Measurements from ENCODE around the gene RFNG. TPM values are rescaled to one million over a fixed set of nuclear protein-coding genes. Genes with fewer than 3 reads are reported as not detected.

The RFNG gene
- total RNA-seq, 1 donor from 2014 or later: 49.1 TPM

DNA sequence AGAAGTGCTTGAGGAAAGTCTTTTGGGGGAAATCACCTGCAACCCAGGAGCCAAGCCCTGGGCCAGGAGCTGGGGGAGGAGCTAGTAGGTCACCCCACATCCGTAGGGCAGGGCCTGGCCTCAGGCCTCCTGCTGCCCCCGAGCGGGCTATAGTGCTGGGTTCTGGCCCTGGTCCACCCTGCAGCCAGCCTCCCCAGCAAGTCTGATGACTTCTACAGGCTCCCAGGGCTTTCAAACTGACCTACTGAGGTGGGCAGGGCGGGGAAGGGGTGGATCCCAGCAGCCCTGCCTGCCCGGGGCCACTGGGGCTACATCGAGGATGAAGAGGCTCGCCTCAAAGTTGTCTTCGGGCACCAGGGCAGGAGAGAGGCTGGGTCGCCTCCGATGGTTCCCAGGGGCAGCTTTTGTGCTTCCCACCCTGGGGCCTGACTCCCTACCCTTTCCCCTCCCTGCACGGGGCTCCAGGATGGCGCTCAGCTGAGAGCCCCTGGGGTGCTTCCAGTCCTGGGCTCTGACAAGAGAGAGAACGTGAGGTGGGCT lies 33.9 kb downstream of the RFNG start:
- DNase-seq (ENCODE audit: extremely low read depth, low read depth, low spot score): no peak

DNA sequence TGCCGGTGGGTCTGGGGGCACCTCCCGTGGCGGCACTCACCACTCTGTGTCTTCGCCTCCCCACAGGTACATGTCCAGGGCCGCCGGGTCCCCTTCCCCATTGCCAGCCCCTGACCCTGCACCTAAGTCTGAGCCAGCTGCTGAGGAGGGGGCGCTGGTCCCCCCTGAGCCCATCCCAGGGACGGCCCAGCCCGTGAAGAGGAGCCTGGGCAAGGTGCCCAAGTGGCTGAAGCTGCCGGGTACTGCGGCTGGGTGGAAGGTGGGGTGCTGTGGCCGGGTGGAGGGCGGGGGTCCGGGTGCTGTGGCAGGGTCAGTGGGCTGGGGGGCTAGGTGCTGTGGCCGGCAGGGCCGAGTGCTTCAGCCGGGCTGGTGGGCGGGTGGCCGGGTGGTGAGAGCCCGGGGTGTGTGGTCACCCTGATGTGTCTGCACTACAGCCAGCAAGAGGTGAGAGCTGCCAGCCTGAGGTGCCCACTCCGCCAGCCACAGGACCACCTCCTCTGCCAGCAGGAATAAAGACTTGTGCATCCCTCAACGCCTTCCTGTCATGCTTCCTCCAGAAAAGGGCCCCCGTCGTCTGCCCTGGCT lies 34.6 kb downstream of the RFNG start:
- no peak for DNase-seq (ENCODE audit: extremely low read depth, low read depth, low spot score)

DNA sequence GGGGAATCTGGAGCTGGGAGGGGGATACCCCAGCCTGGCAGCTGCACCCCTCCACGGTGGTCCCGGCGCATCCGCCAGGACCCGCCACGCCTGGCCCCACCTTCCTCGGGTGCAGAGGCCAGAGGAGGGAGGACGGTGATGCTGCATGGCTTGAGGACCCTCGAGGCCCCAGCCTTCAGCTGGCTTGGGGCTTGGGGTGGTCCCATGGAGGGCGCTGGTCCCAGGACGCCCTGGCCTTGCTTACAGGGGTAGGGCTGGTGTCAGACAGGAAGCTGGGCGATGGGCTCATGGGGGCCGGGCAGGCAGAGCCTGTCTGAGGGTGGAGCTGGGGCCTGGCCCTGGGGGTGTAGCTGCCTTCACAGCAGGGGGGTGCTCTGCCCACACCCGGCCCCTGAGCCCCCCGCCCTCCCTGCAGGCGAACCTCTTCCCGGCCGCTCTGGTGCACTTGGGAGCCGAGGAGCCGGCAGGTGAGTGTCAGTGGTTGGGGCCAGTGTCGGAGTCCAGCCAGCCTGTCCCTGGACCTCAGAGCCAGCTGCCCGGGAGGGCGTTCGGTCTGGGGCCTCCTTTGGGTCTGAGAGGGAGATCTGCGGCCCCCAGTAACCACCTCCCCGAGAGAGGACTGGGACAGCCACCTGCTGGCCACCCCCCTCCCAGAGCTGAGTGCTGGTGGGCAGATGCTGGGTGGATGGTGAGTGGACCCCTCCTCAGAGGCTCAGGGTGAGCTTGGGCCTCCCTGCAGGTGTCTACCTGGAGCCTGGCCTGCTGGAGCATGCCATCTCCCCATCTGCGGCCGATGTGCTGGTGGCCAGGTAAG lies 35.3 kb downstream of the RFNG start:
- DNase-seq (ENCODE audit: extremely low read depth, low read depth, low spot score): no peak

DNA sequence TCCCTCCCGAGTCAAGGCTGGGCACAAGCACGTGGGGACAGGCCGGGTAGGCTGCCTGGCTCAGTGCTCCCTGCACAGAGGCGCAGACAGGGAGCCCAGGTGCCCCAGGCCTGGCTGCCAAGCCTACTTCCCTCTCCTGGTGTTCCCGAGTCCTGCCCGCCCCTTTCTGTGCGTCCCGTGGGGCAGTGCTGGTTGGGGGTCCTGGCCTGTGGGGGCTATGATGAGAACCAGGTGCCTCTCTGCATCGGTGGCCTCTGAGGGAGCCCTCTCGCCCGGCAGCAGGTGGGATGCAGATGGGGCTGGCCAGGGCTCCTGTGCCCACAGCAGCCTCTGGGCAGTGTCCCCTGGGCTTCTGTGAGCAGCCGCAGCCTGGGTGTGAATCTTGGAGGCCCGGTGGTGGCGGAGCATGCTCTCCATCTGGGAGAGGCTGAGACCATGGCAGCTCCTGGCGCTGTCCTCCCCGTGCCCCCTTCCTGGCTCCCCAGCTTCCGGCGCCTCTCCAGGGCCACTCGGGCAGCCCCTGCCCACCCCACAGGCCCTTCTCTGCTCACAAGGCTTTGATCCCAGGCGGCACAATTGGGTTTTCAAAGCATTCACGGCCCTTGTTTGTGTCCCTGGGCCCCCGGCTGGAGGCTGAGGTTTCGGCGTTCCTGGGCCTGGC lies 36.2 kb downstream of the RFNG start:
- DNase-seq (ENCODE audit: extremely low read depth, low read depth, low spot score): no peak

DNA sequence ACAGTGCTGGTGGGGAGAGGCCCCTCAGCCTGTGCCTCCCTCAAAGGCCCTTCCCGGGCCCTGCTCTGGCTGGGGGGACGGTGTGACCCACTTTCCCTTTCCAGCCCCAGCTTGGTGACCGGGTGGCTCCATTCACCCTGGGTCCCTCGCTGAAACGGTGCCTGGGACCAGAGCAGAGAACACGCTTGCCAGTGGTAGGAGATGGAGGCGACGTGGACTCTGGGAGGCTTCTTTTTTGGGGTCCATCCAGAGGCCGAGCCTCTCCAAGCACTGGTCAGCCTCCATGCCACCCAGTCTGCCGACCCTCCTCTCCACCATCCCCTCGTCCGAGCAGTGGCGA lies 36.7 kb downstream of the RFNG start:
- DNase-seq (ENCODE audit: extremely low read depth, low read depth, low spot score): no peak

DNA sequence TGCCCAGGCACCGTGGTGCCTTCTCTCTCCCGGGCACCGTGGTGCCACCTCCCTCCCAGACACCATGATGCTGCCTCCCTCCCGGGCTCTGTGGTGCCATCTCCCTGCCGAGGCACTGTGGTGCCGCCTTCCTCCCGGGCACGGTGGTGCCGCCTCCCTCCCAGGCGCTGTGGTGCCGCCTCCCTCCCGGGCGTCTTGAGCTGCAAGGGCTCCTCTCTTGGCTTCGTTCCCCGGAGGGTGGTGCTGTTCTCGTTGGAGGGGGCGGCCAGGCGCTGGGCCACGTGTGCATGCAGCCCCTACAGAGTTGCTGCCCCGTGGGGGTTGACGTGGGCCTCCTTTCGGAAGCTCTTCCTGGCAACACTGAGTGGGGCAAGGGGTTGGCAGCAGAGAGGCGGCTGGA lies 37.2 kb downstream of the RFNG start:
- no peak for DNase-seq (ENCODE audit: extremely low read depth, low read depth, low spot score)

DNA sequence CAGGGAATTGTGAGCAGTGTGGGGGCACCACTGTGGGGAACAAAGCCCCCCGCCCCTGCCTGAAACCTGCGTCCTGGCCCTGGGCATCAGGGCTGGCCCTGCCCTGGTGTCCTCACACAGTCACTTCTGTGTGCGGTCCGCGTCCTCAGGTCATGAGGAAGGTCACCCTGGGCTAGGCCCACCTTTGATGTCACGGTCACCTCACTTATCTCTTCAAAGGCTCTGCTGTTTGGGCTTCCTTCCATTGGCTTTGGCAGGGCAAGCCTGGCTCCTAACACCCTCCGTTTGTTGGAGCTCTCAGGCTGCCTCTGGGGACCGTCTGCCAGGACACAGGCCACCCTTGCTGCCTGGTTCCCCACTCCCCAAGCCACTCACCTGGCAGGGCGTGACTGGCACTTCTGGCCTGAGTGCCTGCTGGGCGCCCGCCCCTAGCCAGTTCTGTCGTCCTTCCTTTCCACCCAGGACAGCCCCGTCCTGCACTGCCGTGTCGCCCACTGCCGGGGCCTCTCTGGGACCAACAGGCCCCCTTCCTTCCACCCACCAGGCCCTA lies 37.8 kb downstream of the RFNG start:
- no peak for DNase-seq (ENCODE audit: extremely low read depth, low read depth, low spot score)

DNA sequence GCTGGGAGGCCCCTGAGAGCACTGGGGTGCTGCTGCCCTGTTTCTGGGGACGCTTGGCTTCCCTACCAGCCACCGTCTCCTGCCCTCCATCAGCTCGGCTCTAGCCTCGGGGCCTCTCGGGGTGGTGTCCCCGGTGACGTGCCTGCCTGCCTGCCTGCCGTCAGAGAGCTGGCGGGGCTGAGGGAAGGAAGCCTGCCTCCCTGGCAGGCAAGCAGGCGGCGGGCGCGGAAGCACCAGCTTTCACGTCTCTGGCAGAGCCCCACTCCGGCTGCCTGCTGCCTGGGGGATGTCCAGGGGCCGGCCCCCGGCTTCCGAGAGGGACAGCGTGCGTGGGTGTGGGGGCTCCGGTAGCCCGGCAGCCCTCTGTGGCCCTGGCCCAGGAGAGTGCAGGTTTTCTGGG lies 38.3 kb downstream of the RFNG start:
- no peak for DNase-seq (ENCODE audit: extremely low read depth, low read depth, low spot score)

DNA sequence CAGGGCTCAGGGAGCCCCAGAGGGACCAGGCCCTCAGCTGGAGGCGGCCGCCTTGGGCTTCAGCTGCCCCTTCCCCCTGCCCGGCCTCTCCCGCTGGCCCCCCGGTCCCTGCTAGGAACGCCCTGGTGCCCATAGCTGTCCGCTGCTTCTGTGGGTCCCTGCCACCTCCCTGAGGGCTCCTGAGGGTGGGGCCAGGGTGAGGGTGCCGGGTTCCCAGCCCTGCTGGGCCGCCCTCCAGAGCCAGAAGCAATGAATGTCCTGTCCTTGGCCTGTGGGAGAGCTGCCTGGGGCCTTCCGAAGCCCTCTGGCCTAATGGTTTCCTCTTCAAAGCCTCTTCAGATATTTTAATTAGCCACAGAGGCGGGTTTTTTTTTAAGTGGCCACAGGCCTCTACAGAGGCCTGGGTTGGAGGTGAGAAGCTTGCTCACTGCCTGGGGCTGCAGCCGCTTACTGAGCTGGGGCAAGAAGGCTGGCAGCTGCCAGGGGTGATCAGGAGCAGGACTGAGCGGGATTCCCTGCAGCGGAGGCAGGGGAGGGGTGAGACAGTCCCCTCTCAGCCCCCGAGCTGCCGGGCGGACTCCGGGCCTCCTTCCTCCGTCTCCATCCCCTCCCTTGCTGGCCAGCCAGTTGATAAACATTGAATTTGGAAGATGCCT lies 38.8 kb downstream of the RFNG start:
- no peak for DNase-seq (ENCODE audit: extremely low read depth, low read depth, low spot score)

DNA sequence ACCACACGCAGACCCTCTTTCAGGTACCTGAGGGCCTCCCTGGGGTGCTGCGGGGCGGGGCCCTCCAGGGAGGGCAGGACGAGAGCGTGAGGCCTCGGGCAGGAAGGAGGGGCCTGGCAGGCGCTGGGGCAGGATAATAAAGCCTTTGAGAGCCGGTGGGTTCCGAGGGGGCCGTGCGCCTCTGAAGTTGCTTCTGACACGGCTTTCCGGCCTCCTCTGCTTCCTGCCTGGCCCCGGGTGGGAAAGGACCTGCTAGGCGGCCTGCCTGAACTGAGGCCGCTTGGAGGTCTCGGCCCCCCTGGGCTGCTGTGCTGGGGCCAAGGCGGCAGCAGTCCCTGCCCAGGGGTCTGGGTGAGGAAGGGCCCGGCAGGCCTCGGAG lies 39.4 kb downstream of the RFNG start:
- DNase-seq (ENCODE audit: extremely low read depth, low read depth, low spot score): no peak

DNA sequence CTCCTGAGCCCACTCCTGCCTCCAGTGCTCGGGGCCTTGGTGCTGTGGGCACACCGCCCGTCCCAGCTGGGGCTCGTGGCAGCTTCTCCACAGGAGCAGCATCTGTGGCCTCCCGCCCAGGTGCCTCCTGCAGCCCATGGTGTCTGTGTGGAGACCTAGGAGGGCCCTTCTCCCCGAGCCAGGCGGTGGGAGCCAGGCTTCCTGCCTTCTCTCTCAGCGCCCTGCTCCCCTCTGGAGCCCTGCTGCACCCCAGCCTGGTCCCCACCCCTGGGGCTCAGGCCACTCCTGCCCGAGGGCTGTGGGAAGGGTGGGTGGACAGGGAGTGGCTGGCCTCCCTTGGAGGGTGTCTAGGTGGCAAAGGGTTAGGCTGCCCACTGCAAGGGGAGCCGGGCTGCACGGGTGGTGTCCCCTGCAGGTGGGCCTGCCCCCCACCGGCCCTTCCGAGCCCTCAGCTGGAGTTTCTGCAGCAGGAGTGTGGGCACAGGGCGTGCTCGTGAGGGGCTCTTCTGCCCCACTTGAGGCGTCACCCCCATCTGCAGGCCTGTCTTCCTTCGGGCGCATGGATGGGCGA lies 39.9 kb downstream of the RFNG start:
- no peak for DNase-seq (ENCODE audit: extremely low read depth, low read depth, low spot score)

DNA sequence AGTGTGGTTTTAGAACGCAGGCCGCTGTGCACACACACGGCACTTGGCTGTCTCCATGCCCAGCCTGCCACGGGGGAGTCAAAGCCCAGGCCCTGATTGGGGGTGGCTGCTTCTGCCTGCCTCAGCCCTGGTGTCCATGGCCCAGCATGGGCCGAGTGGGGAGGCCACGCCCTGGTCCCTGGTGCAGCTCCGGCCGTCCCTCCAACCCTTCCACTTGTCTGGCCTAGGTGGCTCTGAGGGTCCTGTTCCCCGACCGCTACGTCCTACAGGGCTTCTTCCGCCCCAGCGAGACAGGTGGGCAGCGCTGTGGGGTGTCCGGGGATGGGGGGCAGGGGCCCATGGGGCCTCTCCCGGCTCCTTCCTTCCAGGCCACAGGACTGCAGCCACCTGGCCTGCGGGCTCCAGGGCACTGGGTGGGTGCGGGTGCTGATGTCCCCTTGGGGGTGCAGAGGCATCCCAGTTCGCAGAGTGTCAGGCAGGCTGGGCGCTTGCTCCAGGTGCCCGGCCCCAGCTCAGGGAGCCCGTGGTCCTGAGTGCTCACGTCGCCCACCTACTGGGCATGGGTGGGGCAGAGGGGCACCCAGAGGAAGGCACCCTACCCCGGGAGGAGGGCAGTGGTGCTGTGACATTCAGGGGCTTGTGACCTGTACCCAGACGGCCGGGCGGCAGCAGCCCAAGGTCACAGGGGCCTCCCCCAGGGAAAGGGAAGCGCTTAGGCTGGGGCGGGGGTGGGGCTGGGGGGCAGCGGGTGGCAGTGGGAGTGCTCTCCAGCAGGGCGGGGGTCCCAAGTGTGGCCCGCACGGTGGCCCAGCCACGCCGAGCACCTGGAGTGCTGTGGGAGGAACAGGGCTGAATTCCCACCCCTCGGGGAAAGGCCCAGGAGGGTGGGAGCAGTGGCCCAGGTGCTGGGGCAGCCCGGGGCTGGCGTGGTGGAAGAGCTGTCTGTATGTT lies 40.8 kb downstream of the RFNG start:
- DNase-seq (ENCODE audit: extremely low read depth, low read depth, low spot score): no peak

DNA sequence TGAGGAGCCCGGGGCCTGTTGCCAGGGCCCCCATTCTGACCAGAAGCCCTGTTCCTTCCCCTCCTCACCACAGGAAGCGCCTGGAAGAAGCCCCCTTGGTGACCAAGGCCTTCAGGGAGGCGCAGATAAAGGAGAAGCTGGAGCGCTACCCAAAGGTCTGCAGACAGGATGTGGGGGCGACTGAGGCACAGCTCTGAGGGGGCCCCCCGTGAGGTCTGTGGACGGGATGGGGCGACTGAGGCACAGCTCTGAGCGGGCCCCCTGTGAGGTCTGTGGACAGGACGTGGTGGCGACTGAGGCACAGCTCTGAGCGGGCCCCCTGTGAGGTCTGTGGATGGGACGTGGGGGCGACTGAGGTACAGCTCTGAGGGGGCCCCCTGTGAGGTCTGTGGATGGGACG lies 42.2 kb downstream of the RFNG start:
- no peak for DNase-seq (ENCODE audit: extremely low read depth, low read depth, low spot score)

DNA sequence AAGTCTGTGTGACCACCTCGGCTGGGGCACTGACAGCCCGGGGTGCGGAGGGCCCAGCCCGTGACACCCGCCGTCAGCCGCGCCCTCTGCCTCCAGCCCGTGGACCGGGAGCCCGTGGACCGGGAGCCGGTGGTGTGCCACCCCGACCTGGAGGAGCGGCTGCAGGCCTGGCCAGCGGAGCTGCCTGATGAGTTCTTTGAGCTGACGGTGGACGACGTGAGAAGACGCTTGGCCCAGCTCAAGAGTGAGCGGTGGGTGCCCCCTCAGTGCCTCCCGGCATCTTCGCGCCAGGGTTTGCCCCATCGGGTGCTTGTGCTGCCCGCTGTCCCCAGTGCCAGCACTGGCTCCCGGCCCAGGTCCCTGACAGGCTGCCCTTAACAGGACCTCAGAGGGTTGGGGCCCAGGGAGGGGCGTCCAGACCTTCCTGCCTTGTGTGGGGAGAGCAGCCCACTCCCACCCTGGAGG lies 42.6 kb downstream of the RFNG start:
- no peak for DNase-seq (ENCODE audit: extremely low read depth, low read depth, low spot score)

DNA sequence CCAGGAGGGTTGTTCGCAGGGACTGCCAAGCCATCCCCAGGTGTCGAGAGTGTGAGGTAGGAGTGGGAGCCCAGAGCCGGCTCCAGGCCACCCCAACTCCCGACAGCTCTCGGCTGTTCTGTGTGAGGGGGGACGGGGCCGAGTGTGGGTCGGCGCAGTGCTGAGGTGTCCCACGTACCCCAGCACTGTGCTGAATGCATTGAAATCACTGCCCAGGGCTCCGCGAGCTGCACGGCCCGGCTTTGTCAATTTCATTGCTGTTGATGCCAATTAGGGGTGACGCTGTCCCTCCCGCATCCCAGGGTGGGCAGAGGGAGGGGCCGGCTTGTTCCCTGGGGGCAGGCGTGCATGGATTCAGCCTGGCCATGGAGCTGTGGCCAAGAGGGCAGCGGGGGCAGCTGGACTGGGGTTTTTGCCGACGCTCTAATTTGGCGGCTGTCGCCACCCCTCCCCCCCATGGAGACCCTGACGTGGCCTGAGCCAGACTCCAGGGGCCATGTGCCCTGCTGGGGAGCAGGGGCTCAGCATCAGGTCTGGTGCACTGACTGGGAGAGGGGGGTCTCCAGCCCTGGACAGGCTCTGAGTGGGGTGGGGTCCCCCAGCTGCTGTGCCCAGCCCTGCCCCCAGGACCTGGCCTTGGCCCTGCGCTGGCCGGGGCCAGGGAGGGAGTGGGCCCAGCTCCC lies 43.2 kb downstream of the RFNG start:
- no peak for DNase-seq (ENCODE audit: extremely low read depth, low read depth, low spot score)

DNA sequence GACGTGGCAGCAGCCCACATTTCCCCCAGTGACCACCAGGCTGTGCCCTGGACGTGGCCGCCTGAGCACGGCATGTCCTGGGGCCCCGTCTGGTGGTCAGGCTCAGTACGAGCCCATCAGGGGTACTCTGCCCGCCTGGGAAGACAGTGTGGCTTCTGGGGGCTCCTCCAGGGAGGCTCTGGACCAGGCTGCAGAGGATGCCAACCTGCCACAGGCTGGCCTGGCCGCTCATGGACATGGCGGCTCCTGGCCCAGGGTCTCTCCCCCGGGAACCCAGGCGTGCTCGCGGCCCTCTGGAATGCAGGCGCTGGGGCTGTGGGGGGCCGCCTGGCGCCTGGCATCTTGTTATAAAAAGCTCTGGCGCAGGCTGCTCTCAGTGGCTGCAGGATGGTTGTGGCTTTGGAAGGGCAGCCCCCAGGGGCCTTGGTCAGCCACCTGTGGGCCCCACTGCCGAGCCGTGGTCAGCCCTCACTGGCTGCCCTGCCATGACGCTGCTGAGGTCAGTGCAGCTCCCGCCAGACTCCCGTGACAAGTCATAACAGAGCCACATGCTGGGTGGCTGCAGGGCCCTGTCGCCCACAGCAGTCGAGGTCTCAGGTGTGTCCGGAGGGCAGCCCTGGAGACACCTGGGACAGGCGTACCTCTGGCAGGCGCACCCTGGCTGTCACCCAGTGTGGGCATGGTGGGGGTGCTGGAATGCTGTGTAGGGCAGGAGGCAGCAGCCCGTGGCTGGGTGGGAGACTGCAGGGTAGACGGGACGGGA lies 43.9 kb downstream of the RFNG start:
- no peak for DNase-seq (ENCODE audit: extremely low read depth, low read depth, low spot score)

DNA sequence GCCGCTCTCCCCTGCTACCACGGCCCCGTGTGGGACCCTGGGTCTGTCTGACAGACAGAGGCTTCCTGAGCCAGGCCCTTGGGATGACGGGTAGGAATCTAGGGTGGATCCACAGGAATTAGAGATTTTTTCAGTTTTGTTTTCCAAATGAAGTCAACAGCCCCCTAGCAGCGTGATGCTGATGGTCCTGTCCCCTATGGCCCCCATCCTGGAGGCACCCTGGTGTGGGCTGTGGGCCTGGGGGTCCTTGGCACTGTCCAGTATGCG lies 44.5 kb downstream of the RFNG start:
- no peak for DNase-seq (ENCODE audit: extremely low read depth, low read depth, low spot score)

DNA sequence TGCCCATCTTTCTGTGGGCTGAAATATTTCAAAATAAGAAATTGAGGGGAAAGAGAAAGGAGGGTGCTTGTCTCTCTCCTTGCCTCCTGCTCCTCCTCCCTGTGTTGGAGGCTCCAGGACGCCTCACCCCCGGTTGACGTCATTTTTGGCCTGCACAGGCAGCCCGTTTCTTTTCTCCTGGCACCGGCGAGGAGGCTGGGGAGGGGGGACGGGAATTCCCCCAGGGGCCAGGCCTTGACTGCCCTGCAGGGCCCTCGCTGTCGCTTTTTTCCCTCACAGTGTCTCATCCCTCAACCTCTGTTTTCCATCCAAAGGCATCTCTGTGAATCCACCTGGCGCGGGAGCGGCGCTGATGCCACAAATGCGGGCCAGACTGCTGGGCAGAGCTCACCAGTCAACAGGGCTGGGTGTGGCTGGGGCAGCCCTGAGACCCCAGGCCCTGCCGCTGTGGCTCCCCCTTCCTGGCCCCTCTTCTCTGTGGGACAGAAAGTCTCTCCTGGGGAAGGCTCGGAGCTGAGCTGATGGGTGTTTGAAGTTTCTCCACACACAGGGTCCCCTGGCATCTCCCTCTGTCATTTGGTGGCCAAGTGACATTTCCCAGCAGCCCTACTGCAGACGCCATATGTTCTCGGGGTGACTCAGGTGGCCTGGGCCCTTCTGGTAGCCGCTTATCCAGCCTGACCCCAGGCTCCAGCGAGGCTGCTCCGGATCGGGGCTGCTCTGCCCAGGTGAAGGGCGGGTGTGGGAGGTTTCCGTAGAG lies 45.0 kb downstream of the RFNG start:
- no peak for DNase-seq (ENCODE audit: extremely low read depth, low read depth, low spot score)
